ENCODE data around the gene TERT. TPM values are rescaled to one million over a fixed set of nuclear protein-coding genes. Genes with fewer than 3 reads are reported as not detected.

TERT gene
- total and polyA plus RNA-seq, 2 of the 8 experiments (the other 6 are each of a cell fraction or from before 2014, with no cell fraction given), result 13.1 to 23.1 TPM

- CTCF ChIA-PET (ENCODE audit: partially characterized antibody), result interaction anchor here (1.6 kb wide), 1 partner anchor 10 kb away, joined by 8 read pairs; no protein-coding TSS in a partner anchor
- no peak overlapping the region for H3K23ac ChIP-seq (ENCODE audit: insufficient read length)
- no peak overlapping the region for H3K9ac ChIP-seq (replicated peaks in 1 of 4; ENCODE audit: extremely low read depth in 1 of 4, low read depth in 3 of 4, low read length in 3 of 4)
- peaks cover 0 to 5% of the 10 kb centered on the region in 2 experiments for H4K20me1 ChIP-seq (replicated peaks in 1 of 2; ENCODE audit: control insufficient read depth in 1 of 2, insufficient read depth in 2 of 2, low read length in 2 of 2)
- H2BK20ac ChIP-seq (ENCODE audit: low read length), result no peak overlapping the region
- no peak overlapping the region for H3K4me3 ChIP-seq (ENCODE audit: extremely low read depth in 1 of 4, insufficient read depth in 2 of 4, low read depth in 3 of 4, low read length in 4 of 4)
- H3K27me3 ChIP-seq (replicated peaks in 1 of 4; ENCODE audit: control insufficient read depth in 3 of 4, extremely low read depth in 1 of 4, insufficient read depth in 3 of 4, low read length in 3 of 4), result no peaks in the 10 kb centered on the region
- no peak overlapping the region for H2BK120ac ChIP-seq (replicated peaks; ENCODE audit: low read depth, low read length)
- POLR2A ChIA-PET (ENCODE audit: partially characterized antibody), result no interaction called here
- H2AK5ac ChIP-seq (ENCODE audit: low read depth, low read length), result no peak overlapping the region
- H3K4me1 ChIP-seq (replicated peaks in 1 of 4; ENCODE audit: control insufficient read depth in 3 of 4, insufficient read depth in 4 of 4, low read length in 3 of 4), result peaks cover 0 to 4% (median under 1%) of the 10 kb centered on the region in 4 experiments; a peak in 3 of 7 replicates
- H3K79me1 ChIP-seq (ENCODE audit: low read depth, low read length), result no peaks in the 10 kb centered on the region
- H3K79me2 ChIP-seq (ENCODE audit: control insufficient read depth in 1 of 2, insufficient read depth in 2 of 2, low read length in 2 of 2), result no peaks in the 10 kb centered on the region
- no peak overlapping the region for H3K27ac ChIP-seq (ENCODE audit: low read depth, low read length)
- no peak overlapping the region for H3K56ac ChIP-seq (replicated peaks; ENCODE audit: insufficient read length, low read depth, low read length)
- no peak overlapping the region for H3K4ac ChIP-seq (replicated peaks; ENCODE audit: insufficient read length, low read depth, low read length)
- no peak overlapping the region for H4K8ac ChIP-seq (ENCODE audit: extremely low read depth, insufficient read depth, low read length)
- no peak overlapping the region for H4K91ac ChIP-seq (replicated peaks; ENCODE audit: insufficient read length, low read length)
- H3K14ac ChIP-seq (ENCODE audit: insufficient read length), result no peak overlapping the region
- H3K23me2 ChIP-seq (ENCODE audit: low read depth, low read length), result no peaks in the 10 kb centered on the region
- H3K9me3 ChIP-seq (ENCODE audit: insufficient read depth in 2 of 2, low read depth in 1 of 2, low read length in 1 of 2), result peaks cover 3 to 6% of the 10 kb centered on the region in 2 experiments; a peak in 2 of 4 replicates
- no peak overlapping the region for H3K4me2 ChIP-seq (ENCODE audit: insufficient read depth in 1 of 2, low read depth in 2 of 2, low read length in 2 of 2)
- H2AFZ ChIP-seq (ENCODE audit: low read length), result no peak overlapping the region
- H4K5ac ChIP-seq (ENCODE audit: insufficient read length, low read depth, low read length), result no peak overlapping the region
- 91% methylated on average over 24 of the region's 29 CpGs; no CpG with 5 or more reads in 1 of the 2 experiments for WGBS, 2 experiments (ENCODE audit: extremely low coverage in 1 of 2, insufficient coverage in 1 of 2, insufficient read length in 1 of 2, insufficient replicate concordance in 2 of 2, low coverage in 1 of 2, low lambda C conversion rate in 2 of 2, missing lambda C conversion rate in 1 of 2)
- no peak overlapping the region for H2BK15ac ChIP-seq (ENCODE audit: low read length)
- no peak overlapping the region for H2BK5ac ChIP-seq (ENCODE audit: low read depth, low read length)
- no peak overlapping the region for H3K18ac ChIP-seq (ENCODE audit: extremely low read depth, low read length)
- FAIRE-seq (no peak), DNase-seq (ENCODE audit: low read depth in 1 of 2, low spot score in 2 of 2) (no peak)
- H2BK12ac ChIP-seq (ENCODE audit: low read depth, low read length), result no peak overlapping the region
- H3K36me3 ChIP-seq (ENCODE audit: control insufficient read depth in 2 of 4, insufficient read depth in 4 of 4, low read length in 3 of 4), result no peaks in the 10 kb centered on the region
- TF ChIP-seq BACH1 (IDR thresholded peaks at IDR 0.05; ENCODE audit: low read length) (no peak), SAP30 (IDR thresholded peaks at IDR 0.05; ENCODE audit: insufficient read depth, insufficient replicate concordance, low read length) (no peak), EZH2 (IDR thresholded peaks at IDR 0.05; ENCODE audit: low read depth, low read length, severe bottlenecking) (no peak), RNF2 (IDR thresholded peaks at IDR 0.05; ENCODE audit: borderline replicate concordance, low read depth, low read length, missing control alignments, poor library complexity, severe bottlenecking) (no peak), HDAC2 (IDR thresholded peaks at IDR 0.05; ENCODE audit: borderline replicate concordance in 1 of 2, low read depth in 2 of 2, low read length in 2 of 2) (no peak), EP300 (IDR thresholded peaks at IDR 0.05; ENCODE audit: borderline replicate concordance in 1 of 2, low read depth in 2 of 2, low read length in 2 of 2) (no peak), GTF2F1 (IDR thresholded peaks at IDR 0.05; ENCODE audit: borderline replicate concordance, low read depth, low read length) (no peak)
These were observed 54.2 kb downstream of the TERT start for GRCh38 chr5:1240496-1241260.
